ENCODE data around the gene EPB41L4B. TPM values are rescaled to one million over a fixed set of nuclear protein-coding genes. Genes with fewer than 3 reads are reported as not detected.

The EPB41L4B gene
- total RNA-seq, 1 experiment from 2014 or later = 4.6 TPM

- CTCF ChIA-PET = no interaction called here
- intact Hi-C loops (cut with micrococcal nuclease; ENCODE audit: unreplicated experiment) = no loop called here
- TF ChIP-seq CTCF (IDR thresholded peaks at IDR 0.05; ENCODE audit: unreplicated experiment) = no peak
- Mint-ChIP-seq H3K27ac (ENCODE audit: unreplicated experiment) (no peak overlapping the region), H3K4me1 (ENCODE audit: low read depth, unreplicated experiment) (peaks cover 12% of the 10 kb centered on the region), H3K4me3 (ENCODE audit: low read depth, unreplicated experiment) (no peak overlapping the region), H3K36me3 (ENCODE audit: insufficient read depth, unreplicated experiment) (no peaks in the 10 kb centered on the region), H3K27me3 (ENCODE audit: unreplicated experiment) (no peaks in the 10 kb centered on the region), H3K9me3 (ENCODE audit: low read depth, unreplicated experiment) (no peaks in the 10 kb centered on the region)
- BruUV-seq (replicated peaks) = no TSS peak
- DNase-seq = no peak
Observed at GRCh38 chr9:109250771-109251079, 70.1 kb downstream of the EPB41L4B start.

GRCh38 chr9:109250311-109250741 lies 70.5 kb downstream of the EPB41L4B start:
- H3K36me3 Mint-ChIP-seq (ENCODE audit: insufficient read depth, unreplicated experiment) = no peaks in the 10 kb centered on the region
- no peak overlapping the region for H3K4me3 Mint-ChIP-seq (ENCODE audit: low read depth, unreplicated experiment)
- TF ChIP-seq CTCF (IDR thresholded peaks at IDR 0.05; ENCODE audit: unreplicated experiment) = no peak
- H3K9me3 Mint-ChIP-seq (ENCODE audit: low read depth, unreplicated experiment) = no peaks in the 10 kb centered on the region
- peaks cover 12% of the 10 kb centered on the region for H3K4me1 Mint-ChIP-seq (ENCODE audit: low read depth, unreplicated experiment)
- intact Hi-C loops (cut with micrococcal nuclease; ENCODE audit: unreplicated experiment) = no loop called here
- DNase-seq = no peak
- H3K27me3 Mint-ChIP-seq (ENCODE audit: unreplicated experiment) = no peaks in the 10 kb centered on the region
- CTCF ChIA-PET = no interaction called here
- BruUV-seq (replicated peaks) = no TSS peak
- no peak overlapping the region for H3K27ac Mint-ChIP-seq (ENCODE audit: unreplicated experiment)

- Mint-ChIP-seq H3K4me1 (ENCODE audit: low read depth, unreplicated experiment) (peaks cover 12% of the 10 kb centered on the region), H3K36me3 (ENCODE audit: insufficient read depth, unreplicated experiment) (no peaks in the 10 kb centered on the region), H3K4me3 (ENCODE audit: low read depth, unreplicated experiment) (no peak overlapping the region), H3K27me3 (ENCODE audit: unreplicated experiment) (no peaks in the 10 kb centered on the region), H3K9me3 (ENCODE audit: low read depth, unreplicated experiment) (no peaks in the 10 kb centered on the region), H3K27ac (ENCODE audit: unreplicated experiment) (no peak overlapping the region)
- no peak for DNase-seq
- TF ChIP-seq CTCF (IDR thresholded peaks at IDR 0.05; ENCODE audit: unreplicated experiment) = no peak
- CTCF ChIA-PET = no interaction called here
- BruUV-seq (replicated peaks) = no TSS peak
- intact Hi-C loops (cut with micrococcal nuclease; ENCODE audit: unreplicated experiment) = loop anchor here (10.0 kb wide), 1 partner anchor 95 kb away; no protein-coding TSS in a partner anchor
Observed at GRCh38 chr9:109249615-109250014, 71.2 kb downstream of the EPB41L4B start.

GRCh38 chr9:109248133-109248581 lies 72.7 kb downstream of the EPB41L4B start:
- no peaks in the 10 kb centered on the region for H3K27me3 Mint-ChIP-seq (ENCODE audit: unreplicated experiment)
- CTCF ChIA-PET = no interaction called here
- no peak overlapping the region for H3K4me3 Mint-ChIP-seq (ENCODE audit: low read depth, unreplicated experiment)
- TF ChIP-seq CTCF (IDR thresholded peaks at IDR 0.05; ENCODE audit: unreplicated experiment) = no peak
- no peaks in the 10 kb centered on the region for H3K36me3 Mint-ChIP-seq (ENCODE audit: insufficient read depth, unreplicated experiment)
- no TSS peak for BruUV-seq (replicated peaks)
- H3K4me1 Mint-ChIP-seq (ENCODE audit: low read depth, unreplicated experiment) = peaks cover 12% of the 10 kb centered on the region
- no peaks in the 10 kb centered on the region for H3K9me3 Mint-ChIP-seq (ENCODE audit: low read depth, unreplicated experiment)
- intact Hi-C loops (cut with micrococcal nuclease; ENCODE audit: unreplicated experiment) = loop anchor here (1.0 to 10.0 kb wide), 2 partner anchors 68 to 97 kb away; no protein-coding TSS in a partner anchor
- H3K27ac Mint-ChIP-seq (ENCODE audit: unreplicated experiment) = no peak overlapping the region
- no peak for DNase-seq
